NCI-H748 (cell line): Measurements from ENCODE around the gene GULP1.
A peak's percentile ranks its signal among the peaks of the same experiment; 100 is the strongest.
"Not testable (repeated sequence)": the region's sequence is repeated elsewhere in the genome, so short reads cannot be mapped to it uniquely, and the experiment has no call there.

ENCODE experiments used
- DNase-seq: peaks from one replicate; lab custom pipeline; 2025; ENCODE audit not compliant: unreplicated experiment; lab: John Stamatoyannopoulos, UW

The GULP1 gene

DNA sequence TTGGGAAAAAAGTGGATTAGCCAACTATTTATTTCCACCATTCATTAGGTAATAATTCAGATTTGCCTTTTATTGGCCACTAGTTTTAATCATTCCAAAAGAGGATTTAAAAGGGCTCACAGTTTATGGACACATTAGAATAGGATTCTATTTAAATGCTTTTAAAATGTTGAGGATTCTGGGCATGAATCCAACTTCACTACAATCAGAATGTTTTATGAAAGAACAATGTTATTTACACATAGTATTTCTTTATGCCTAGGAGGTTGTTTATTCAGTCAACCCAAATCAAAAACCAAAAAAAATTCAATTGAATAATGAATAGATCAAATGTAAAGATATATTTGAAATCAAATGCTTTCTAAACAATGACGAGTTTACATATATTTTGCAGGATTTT lies 232.2 kb downstream of the GULP1 start:
- peak; percentile 55 for DNase-seq

DNA sequence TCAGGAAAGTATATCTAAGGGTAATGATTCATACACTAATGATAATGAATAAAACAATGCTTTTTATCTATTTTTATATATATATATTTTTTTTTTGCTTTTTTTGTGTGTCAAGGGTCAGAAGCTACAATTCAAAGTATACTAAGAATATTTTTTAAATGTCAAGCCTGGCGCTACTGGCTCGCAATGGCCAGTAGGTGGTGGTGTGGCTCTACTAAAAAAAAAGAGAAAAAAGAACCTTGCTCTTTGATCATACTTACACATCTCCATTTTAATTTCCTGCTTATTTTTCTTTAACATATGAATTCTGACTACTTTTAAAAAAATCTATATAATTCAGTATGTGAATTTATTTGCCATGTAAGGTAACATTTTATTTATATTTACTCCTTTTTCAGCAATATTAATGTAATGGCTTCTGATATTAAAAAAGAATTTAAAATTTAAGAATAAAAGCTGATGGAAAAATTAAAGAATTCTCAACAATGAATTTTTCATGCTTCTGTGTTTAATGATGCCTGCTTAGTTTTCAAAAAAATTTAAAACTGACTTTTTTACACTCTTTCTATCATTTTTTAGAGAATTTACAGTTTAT lies 232.9 kb downstream of the GULP1 start:
- DNase-seq = peak; percentile 57

DNA sequence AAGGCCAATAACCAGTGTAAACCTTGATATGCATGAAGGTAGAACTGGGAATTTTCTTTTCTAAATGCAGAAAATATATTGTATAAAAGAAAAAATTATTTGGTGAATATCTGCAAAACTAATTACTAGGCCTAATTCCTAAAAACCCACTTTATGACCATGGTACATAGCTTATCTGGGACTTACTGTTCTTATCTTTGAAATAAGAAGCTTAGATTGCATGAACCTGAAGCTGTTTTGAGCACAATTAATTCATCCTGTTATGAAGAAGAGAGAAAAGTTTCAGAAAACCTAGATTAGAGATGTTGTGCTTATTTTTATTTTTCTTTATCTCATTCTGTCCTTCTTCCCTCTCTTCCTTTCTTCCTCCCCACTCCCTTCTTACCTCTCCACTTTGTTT lies 235.0 kb downstream of the GULP1 start:
- DNase-seq = no peak

DNA sequence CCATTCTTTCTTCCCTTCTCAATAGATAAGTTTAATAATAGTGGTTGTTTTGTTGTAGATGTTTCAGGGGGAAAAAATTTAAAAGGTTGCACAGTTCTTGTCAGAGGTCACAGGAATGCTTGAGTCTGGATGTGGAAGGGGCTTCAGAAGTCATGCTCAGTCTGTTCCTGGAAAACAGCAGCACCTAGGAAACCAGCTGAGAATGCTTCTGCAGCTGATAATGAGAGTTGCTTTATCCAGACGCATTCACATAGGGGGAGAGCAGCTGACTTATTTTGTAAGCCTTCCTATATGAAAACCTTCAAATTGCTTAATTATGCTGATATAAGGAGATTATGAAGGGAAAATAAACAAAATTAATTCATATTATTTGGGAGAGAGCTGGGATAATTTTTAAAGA lies 235.5 kb downstream of the GULP1 start:
- no peak for DNase-seq

DNA sequence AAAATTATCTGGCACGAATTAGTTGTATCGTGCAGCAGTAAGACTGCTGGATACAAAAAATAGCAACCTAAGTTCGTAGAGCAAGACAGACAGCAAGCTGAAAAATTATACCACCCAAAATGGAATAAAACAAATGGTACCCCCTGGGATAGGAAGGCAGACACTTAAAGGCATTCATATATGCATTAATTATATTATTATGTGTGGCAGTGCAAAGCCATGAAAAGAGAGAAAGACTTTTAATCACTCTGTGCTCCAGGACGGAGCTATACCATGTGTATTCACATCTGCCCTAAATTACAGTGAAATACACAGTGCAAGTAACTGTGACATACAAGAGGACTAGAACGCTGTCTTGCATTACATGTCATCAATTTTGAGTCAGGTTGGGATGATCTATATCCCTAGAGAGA lies 235.9 kb downstream of the GULP1 start:
- DNase-seq = no peak

DNA sequence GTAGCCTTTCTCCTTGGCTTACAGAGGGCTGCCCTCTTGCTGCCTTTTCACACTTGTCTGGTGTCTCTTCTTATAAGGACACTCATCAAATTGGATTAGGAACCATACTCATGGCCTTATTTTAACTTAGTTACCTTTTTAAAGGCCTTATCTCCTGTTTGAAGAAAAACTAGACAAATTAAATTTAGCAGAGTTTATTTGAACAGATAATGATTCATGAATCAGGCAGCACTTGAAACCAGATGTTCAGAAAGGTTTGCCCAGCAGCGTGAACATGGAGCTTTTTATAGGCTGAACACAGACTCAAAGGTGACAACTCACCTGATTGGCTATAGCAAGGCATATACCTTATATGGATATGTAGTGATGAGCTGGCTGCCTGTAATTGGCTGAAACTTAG lies 238.0 kb downstream of the GULP1 start:
- DNase-seq = no peak

DNA sequence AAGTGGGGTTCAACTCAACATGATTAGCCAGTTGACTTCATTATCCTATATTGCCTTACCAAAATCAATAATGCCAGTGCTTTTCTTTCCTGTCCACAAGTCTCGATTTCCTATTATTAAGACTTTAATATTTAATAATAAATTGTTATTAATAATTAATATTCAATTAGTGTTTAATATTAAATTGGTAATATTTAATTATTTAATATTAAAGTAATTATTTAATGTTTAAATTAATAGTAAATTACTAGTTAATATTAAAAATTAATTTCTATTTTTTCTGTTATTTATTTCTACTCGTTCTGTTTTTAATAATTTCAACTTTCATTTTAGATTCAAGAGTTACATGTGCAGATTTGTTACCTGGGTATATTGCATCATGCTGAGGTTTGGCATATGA lies 243.2 kb downstream of the GULP1 start:
- no peak for DNase-seq

DNA sequence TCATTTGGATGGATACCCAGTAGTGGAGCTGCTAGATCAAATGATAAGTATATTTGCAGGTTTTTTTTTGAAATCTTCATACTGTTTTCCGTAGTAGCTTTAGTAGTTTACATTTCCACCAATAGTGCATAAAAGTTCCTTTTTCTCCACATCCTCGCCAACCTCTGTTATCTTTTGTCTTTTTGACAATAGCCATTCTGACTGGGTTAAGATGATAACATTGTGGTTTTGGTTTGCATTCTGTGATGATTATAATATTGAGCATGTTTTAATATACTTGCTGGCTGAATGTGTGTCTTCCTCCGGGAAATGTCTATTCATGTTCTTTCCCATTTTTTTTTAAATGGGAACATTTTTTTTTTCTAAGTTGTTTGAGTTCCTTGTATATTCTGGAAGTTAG lies 260.0 kb downstream of the GULP1 start:
- DNase-seq = no peak

DNA sequence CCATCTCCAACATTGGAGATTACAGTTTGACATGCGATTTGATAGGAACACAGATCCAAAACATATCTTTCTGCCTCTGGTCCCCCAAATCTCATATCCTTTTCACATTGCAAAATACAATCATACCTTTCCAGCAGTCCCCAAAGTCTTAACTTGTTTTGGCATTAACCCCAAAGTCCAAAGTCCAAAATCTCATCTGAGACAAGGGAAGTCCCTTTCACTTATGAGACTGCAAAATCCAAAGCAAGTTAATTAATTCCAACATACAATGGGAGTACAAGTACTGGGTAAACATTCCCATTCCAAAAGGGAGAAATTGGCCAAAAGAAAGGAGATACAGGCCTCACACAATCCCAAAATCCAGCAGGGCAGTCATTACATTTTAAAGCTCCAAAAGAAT lies 265.4 kb downstream of the GULP1 start:
- no peak for DNase-seq

DNA sequence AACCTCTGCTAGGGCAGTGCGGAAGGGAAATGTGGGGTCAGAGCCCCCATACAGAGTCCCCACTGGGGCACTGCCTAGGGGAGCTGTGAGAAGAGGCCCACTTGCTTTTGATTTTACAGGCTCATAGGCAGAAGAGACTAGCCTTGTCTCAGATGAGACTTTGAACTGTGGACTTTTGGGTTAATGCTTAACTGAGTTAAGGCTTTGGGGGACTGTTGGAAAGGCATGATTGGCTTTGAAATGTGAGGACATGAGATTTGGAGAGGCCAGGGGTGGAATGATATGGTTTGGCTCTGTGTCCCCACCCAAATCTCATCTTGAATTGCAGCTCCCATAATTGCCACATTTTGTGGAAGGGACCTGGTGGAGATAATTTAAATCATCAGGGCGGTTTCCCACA lies 267.8 kb downstream of the GULP1 start:
- DNase-seq = not testable (repeated sequence)

DNA sequence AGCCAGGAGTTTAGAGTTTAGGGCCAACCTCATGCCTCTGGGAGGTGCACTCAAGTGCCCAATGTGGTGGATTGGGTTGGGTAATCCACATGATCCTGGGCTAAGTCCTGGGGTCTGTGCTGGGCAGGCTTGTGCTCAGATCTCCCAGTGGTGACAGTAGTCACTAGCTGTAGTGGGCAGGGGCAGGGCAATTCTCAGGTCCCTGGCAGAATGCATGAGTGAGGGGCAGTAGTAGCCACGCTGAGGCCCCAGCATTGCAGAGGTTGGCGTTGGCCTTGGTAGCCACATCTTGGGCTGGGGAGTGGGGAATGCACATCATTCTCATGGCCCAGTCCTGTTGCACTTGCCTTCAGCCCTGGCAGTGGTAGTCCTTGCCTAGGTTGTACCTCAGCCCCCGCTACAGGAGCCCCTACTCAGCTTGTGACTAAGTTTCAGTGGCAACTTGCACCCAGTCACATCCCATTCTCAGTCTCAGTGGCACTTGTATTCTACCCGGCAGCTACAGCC lies 269.9 kb downstream of the GULP1 start:
- DNase-seq = no peak

DNA sequence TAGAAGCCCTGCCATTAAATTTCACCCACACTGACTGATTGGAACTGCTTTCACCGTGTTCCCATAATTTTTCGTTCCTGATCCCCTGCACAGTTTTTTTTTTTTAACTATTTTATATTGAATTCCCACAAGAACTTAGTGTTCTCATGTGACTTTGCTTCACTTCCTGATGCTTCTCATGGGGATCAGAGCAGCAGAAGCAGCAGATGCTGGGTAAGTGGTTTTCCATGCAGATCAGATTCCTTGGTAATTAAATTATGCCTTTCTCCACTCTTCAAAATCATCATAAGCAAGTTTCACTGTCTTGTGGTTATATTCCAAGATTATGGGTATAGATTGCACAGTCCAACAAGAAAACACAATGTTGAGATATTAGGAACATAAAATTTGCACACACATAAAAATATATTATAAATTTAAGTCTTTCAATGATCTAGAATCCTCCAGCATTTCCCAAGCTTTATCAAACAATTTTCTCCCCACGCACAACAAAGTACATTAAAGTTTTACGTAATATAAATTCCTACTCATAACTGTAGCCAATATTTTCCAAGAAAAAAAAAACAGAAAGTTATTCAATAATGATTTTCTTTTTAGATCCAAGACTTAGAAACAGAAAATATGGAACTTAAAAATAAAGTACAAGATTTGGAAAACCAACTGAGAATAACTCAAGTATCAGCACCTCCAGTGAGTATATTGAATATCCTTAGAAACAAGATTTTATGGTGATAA lies 277.9 kb downstream of the GULP1 start:
- no peak for DNase-seq

DNA sequence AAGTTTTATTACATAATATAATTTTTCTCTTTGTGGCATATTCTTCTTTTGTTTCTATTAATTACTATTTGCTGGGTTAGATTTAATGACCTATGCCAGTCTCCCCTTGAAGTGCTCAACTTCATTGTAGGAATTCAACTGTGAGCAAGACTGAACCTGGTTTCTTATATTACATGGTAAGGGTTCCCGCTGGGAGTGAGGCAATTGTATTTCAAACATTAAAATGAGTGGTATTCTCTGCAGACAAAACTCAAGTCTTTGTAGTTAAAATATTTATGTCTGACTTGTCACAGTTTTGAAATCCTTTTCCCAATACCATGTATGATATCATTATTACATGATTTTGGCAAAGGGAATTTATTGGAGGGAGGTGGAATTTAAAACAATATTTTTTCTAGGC lies 278.7 kb downstream of the GULP1 start:
- DNase-seq = no peak

DNA sequence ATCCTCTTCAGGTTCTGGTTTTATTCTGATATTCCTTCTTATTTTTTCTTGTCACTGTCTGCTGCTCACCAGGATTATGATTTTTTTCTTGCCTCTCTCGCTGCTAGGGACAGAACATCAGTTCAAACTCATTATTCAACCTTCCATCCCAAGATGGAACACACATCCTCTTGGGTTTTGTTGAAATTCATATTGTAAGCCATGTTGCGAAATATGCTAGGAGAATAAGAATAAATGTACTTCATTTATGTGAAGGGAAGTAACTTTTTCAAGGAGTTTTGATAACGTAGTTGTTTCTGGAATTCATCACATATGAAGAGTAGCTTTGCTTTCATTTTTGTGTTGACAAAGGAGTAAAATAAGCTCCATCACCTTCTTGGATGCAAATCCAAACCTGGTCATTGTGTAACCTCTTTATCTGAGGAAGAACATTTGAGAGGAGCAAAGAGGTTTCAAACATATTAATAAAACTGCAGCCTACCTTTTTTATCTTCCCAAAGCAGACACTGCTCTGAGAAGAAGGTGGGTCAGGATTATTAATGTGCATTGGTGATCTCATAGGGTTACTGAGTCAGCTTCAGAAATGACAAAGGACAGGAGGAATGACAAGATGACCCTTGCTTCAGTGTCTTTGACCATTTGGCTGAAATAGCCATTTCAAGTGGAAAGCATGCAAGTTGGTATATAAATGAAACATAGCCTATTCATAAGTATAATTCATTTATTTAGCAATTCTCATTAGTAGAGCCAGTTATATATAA lies 280.0 kb downstream of the GULP1 start:
- DNase-seq = no peak

DNA sequence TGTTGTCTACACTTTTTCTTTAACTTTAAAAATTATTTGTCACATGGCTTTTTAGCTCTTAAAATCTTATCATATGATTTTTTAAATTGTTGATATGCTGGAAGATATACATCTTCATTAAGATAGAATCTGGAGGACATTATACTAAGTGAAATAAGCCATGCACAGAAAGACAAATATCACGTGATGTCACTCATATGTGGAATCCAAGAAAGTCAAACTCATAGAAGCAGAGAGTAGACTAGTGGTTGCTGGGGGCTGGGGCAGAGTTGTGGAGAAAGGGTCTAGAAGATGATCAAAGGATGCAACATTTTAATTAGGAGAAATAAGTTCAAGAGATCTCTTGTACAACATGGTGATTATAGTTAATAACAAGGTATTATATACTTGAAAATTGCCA lies 280.9 kb downstream of the GULP1 start:
- DNase-seq = no peak

DNA sequence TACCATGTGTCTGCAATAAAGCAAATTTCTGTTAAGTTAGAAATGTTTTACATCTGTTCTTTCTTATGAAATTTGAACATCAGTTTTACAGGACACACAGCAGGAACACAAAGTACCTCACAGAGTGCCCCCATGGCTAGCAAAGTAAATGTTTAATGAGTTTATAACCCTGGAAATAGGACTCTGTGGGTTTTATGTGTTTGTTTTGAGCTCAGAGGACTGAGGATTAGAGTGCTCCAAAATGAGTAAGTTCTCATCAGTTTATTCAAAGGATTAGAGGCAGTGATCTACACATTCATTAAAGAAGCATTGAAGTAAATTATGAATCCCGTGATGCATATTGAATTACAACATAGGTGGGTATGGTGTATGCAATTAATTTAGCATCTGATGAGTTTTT lies 281.8 kb downstream of the GULP1 start:
- peak; percentile 42 for DNase-seq

DNA sequence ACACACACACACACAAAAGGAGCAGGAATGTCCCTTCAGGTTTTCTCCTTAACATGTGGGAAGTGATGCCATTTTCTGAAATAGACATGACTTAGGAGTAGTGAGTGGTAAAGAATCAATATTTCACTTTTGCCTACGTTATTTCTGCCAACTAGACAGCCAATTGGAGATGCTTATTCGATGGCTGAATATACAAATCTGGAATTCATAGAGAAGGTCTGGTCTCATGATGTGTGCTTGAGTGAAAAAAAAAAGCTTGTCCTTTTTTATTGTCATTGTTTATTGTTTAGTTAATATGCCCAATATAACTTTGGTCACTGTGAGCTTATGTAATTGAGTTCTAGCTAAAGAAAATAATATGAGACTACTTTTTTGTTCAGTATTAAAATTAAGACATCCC lies 284.3 kb downstream of the GULP1 start:
- no peak for DNase-seq

DNA sequence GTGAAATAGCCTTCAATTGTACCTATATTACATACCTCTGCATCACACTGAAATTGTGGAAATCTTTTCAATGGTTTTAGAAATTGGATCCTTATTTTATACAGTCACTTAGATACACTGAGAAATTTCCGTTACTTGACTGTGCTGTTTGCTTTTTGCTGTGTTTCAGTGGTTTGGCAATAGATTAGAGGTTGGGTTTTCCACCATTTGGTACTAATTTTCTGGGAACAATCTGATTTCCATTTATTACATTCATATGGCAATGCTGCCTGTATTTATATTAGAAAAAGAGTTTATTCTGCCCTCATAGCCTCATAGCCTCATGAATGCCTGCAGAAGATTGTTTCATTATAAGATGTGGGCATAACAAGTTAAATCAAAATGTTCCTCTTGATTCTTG lies 285.0 kb downstream of the GULP1 start:
- DNase-seq = no peak

DNA sequence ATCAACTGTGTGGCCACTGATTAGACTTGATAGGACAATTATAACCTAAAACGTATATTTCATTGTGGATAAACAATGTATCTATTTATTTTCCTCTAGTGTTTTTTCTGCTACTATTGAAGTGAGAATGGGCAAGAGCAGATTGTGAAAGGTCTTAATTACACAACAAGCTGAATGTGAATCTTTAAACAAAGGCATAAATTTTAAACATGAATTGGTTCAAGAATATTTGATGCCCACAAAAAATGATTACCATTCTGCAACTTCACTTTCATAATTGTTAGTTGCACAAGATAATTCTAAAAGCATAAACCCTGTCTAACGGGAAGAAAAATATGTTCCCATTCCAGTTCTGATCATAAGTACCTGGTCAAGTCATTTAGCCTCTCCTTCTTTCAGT lies 285.6 kb downstream of the GULP1 start:
- DNase-seq = no peak

DNA sequence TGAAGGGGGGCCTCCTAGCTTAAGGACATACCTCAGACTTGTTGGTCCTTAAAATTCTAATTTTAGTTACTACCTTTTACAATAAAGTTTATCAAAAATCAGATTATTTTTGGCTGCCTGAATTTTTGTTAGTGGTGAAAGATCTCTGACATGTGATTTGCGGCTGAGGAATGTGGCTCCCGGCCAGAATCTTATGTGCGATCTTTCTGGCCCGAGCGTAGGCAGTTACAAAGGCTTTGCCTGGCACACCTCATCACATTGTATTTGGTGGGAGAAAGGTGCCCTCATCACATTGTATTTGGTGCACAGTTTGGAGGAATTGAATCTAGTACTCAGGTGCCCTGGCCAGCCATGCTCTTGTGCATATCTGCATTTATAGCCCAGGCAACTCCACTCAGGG lies 289.1 kb downstream of the GULP1 start:
- DNase-seq = no peak

DNA sequence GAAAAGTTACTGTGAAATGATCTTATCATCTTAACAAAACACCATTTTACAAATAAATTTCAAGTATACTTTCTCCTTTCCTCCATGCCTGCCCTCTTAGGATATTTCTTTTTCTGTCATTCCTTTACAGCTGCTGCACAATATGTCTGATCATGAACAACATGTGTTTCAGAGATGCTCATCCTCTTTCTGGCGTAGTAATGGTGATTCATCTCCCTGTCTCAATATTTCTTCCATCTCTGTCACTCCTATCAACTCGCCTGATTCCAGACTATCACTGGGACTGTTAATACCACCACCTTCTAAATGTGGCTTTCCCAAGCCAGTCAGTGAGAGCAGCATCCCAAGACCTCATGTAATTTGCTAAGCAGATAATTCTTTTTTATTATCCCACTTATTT lies 290.5 kb downstream of the GULP1 start:
- no peak for DNase-seq

DNA sequence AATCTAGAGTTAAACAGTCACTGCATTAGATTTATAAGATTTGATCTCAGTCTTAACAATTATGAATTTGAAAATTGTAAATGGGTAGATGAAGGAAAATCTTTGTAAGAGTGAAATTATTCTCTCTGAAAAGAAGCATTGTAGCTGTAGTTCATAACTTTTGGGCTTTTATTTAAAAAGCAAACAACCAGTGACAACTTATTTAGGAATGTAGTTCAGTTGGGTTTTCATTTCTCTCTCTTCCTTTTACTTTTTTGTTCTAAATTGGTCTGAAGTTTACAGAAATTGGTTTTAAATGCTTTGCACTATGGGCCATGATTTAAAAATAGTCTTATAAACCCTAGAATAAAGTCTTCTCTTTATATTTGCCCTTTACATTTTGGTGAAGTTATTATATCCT lies 296.6 kb downstream of the GULP1 start:
- no peak for DNase-seq
